HepG2 (cell line): ENCODE data around the gene MAGI1. TPM values are rescaled to one million over a fixed set of nuclear protein-coding genes. Genes with fewer than 3 reads are reported as not detected.
A peak's percentile ranks its signal among the peaks of the same experiment; 100 is the strongest.

ENCODE experiments used
- ATAC-seq: fragments of 200-7000 bp; cut with Tn5 transposase; 3 replicates; pipeline ENCODE4 v1.9.1; 2020; ENCODE audit warnings: mild to moderate bottlenecking, moderate library complexity
- BruUV-seq: library from RNA; stranded (reverse); fragments of 400-500 nt; replicated peaks from 2 replicates; lab custom pipeline; 2021; lab: Mats Ljungman, UMichigan
- CTCF ChIA-PET: fragments of 300-600 bp; formaldehyde crosslinking; extraction: SDS; loops from one replicate; lab custom pipeline; 2021; ENCODE audit warnings: low total read pairs, inconsistent platforms, low intra/inter-chr PET ratio; lab: Yijun Ruan, JAX
- POLR2A ChIA-PET: fragments of 350-600 bp; sonication (Branson Sonifier 250); formaldehyde crosslinking; loops from one replicate; lab custom pipeline; 2020; ENCODE audit warnings: antibody characterized with exemption, inconsistent platforms; lab: Yijun Ruan, JAX
- DNase-seq: peaks from one replicate; pipeline ENCODE4 v3.0.0-alpha.2; 2015; ENCODE audit warnings: low spot score
- FAIRE-seq: peaks from 3 replicates; lab custom pipeline; 2011; peaks lifted over from hg19 to GRCh38; lab: Jason Lieb, UNC
- H2AFZ ChIP-seq: one replicate; pipeline ENCODE4 v1.6.1; 2011; ENCODE audit warnings: low read length, inconsistent platforms
- H3K27ac ChIP-seq: fragments of 300-600 bp; 3 replicates; pipeline ENCODE4 v1.8.0; 2011; ENCODE audit warnings: mixed run types, mild to moderate bottlenecking, mixed read lengths, low read length, inconsistent platforms; ENCODE audit not compliant: insufficient read depth; ENCODE audit errors: extremely low read length
- H3K27me3 ChIP-seq, 2 experiments: fragments of 200-600 bp in 1 of 2; 2 replicates in 1 of 2; 3 replicates in 1 of 2; pipeline versions ENCODE4 v1.6.0 to v1.8.0; 2011; ENCODE audit warnings: low read length in 2 of 2, mild to moderate bottlenecking in 2 of 2, moderate library complexity in 2 of 2, inconsistent platforms in 1 of 2; ENCODE audit not compliant: insufficient read depth in 2 of 2, control insufficient read depth in 1 of 2
- H3K36me3 ChIP-seq, 2 experiments: fragments of 200-600 bp in 1 of 2; replicated peaks in 1 of 2; 2 replicates in 1 of 2; 3 replicates in 1 of 2; pipeline versions ENCODE4 v1.5.1 to v1.8.0; 2011; ENCODE audit warnings: low read length in 2 of 2, inconsistent platforms in 1 of 2; ENCODE audit not compliant: insufficient read depth in 2 of 2, control insufficient read depth in 1 of 2
- H3K4me1 ChIP-seq: 2 replicates; pipeline ENCODE4 v1.5.1; 2012; ENCODE audit warnings: low read length, inconsistent platforms; ENCODE audit not compliant: insufficient read depth
- H3K4me2 ChIP-seq: 2 replicates; pipeline ENCODE4 v1.6.0; 2011; ENCODE audit warnings: low read depth, low read length, inconsistent platforms
- H3K4me3 ChIP-seq, 3 experiments: fragments of 200-600 bp in 1 of 3; sonication (generic), shearing (Covaris generic) in 1 of 3; replicated peaks in 1 of 3; 2 replicates each; pipeline ENCODE4 v1.5.1; 2011 to 2016; ENCODE audit warnings: low read length in 3 of 3, inconsistent platforms in 2 of 3, low read depth in 2 of 3, mild to moderate bottlenecking in 2 of 3, control low read depth in 1 of 3, mixed read lengths in 1 of 3; ENCODE audit not compliant: insufficient read depth in 1 of 3
- H3K79me2 ChIP-seq: one replicate; pipeline ENCODE4 v1.6.1; 2011; ENCODE audit warnings: low read length, inconsistent platforms; ENCODE audit not compliant: insufficient read depth
- H3K9ac ChIP-seq: 2 replicates; pipeline ENCODE4 v1.6.0; 2011; ENCODE audit warnings: mild to moderate bottlenecking, low read depth, low read length, inconsistent platforms; ENCODE audit not compliant: insufficient read depth
- H3K9me3 ChIP-seq: 2 replicates; pipeline ENCODE4 v1.5.1; 2012; ENCODE audit warnings: mild to moderate bottlenecking, low read length
- H4K20me1 ChIP-seq: 2 replicates; pipeline ENCODE4 v1.6.0; 2011; ENCODE audit warnings: inconsistent platforms, mild to moderate bottlenecking, low read length, moderate library complexity; ENCODE audit not compliant: insufficient read depth
- E2F5 ChIP-seq: sonication (generic); formaldehyde crosslinking; conservative IDR thresholded peaks from 2 replicates; pipeline ENCODE4 v1.4.0; 2020; ENCODE audit warnings: missing genetic modification reagents
- ELF3 ChIP-seq: IDR thresholded peaks from 2 replicates; pipeline ENCODE4 v1.6.1; 2016; ENCODE audit warnings: missing genetic modification reagents, missing compliant biosample characterization
- MAFG ChIP-seq: sonication (generic); formaldehyde crosslinking; IDR thresholded peaks from 2 replicates; pipeline ENCODE4 v1.5.1; 2020; ENCODE audit warnings: mild to moderate bottlenecking, missing genetic modification reagents
- PAWR ChIP-seq: sonication (generic); formaldehyde crosslinking; IDR thresholded peaks from 2 replicates; pipeline ENCODE4 v1.4.0; 2020; ENCODE audit warnings: missing genetic modification reagents, mild to moderate bottlenecking, borderline replicate concordance
- RFX1 ChIP-seq: fragments of 450-650 bp; IDR thresholded peaks from 2 replicates; pipeline ENCODE4 v1.6.1; 2017
- STAT5B ChIP-seq: sonication (generic); formaldehyde crosslinking; IDR thresholded peaks from 2 replicates; pipeline ENCODE4 v1.4.0; 2020; ENCODE audit warnings: missing genetic modification reagents
- TP53 ChIP-seq: sonication (generic); formaldehyde crosslinking; conservative IDR thresholded peaks from 2 replicates; pipeline ENCODE4 v1.4.0; 2020; ENCODE audit warnings: missing genetic modification reagents
- ZKSCAN8 ChIP-seq: IDR thresholded peaks from 2 replicates; pipeline ENCODE4 v1.6.1; 2016; ENCODE audit warnings: borderline replicate concordance, missing genetic modification reagents, missing compliant biosample characterization
- ZNF550 ChIP-seq: sonication (generic); formaldehyde crosslinking; IDR thresholded peaks from 2 replicates; pipeline ENCODE4 v1.4.0; 2020; ENCODE audit warnings: mild to moderate bottlenecking, missing genetic modification reagents, borderline replicate concordance
- WGBS: methylation state at CpG from one replicate; pipeline ENCODE4 v1.1.6; 2017; ENCODE audit warnings: low lambda C conversion rate; 5-methylcytosine and 5-hydroxymethylcytosine counted together
- in situ Hi-C: cut with HindIII; loops from 2 replicates; pipeline ENCODE4 v1.10.0; 2017; ENCODE audit warnings: low pct_unique_long_range_greater_than_20kb; ENCODE audit not compliant: extremely low pct_ligation_motif_present
- intact Hi-C: fragments of 100-400 bp; cut with micrococcal nuclease; formaldehyde crosslinking; loops from one replicate; pipeline ENCODE4 v1.10.0; 2022; ENCODE audit not compliant: unreplicated experiment
- polyA plus RNA-seq, 8 experiments: library from polyadenylated mRNA; depleted of rRNA in 3 of 8; stranded (reverse) in 7 of 8; unstranded in 1 of 8; fragments of >200 nt; fragmentation: Illumina TruSeq in 4 of 8; extraction: Trizol in 4 of 8; gene quantifications; 2 replicates each; pipeline versions ENCODE4 v1.2.1 to v1.2.3, GENCODE V29; 2011 to 2016; ENCODE audit warnings: low read depth in 4 of 8, missing spikeins in 1 of 8, mixed read lengths in 1 of 8; ENCODE audit not compliant: insufficient read depth in 1 of 8
- total RNA-seq, 5 experiments: library from RNA; depleted of rRNA; stranded (reverse); fragments of >200 nt; fragmentation: Illumina TruSeq; extraction: Trizol; gene quantifications; 2 replicates each; pipeline ENCODE4 v1.2.3, GENCODE V29; 2016; ENCODE audit warnings: low read depth in 1 of 5
- TF ChIP-seq, protein P1 (sequence below): sonication (generic); formaldehyde crosslinking; IDR thresholded peaks from 2 replicates; pipeline ENCODE4 v1.4.0; 2020; ENCODE audit warnings: missing genetic modification reagents
- TF ChIP-seq, protein P2 (sequence below): IDR thresholded peaks from 2 replicates; pipeline ENCODE4 v1.6.1; 2012; ENCODE audit warnings: low read length, improper control_type of control experiment

Gene MAGI1
- total and polyA plus RNA-seq, 2 of the 13 experiments (the other 11 are each of a cell fraction or from before 2014, with no cell fraction given), result 22.2 to 26.0 TPM

DNA sequence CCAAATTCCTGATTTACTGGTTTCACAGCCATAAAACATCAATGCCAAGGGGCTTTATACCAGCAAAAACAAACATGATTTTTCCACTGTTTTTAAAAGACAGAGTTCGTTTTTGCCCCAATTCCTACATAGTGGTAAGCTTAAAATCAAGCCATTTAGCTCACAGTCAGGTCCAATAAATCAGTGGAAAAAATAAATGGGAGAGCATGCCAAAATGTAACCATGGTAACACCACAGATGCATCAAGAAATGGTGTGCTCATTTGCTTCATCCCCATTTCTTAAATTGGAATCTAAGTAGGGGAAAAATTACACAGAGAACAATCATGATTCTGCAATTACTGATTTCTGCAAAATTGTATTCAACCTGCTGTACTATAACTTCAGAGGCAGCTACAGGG, 418.8 kb downstream of the MAGI1 start:
- Histone ChIP-seq H3K27ac (no peak overlapping the region), H3K27me3 (no peaks in the 10 kb centered on the region), H3K4me3 (no peak overlapping the region), H3K9me3 (no peaks in the 10 kb centered on the region), H4K20me1 (peaks cover 5% of the 10 kb centered on the region; the same call in 1 of the 2 replicates), H2AFZ (no peak overlapping the region), H3K36me3 (peaks cover 0 to 19% of the 10 kb centered on the region in 2 experiments; a peak in 2 of 5 replicates), H3K79me2 (no peaks in the 10 kb centered on the region), H3K9ac (no peak overlapping the region), H3K4me2 (no peak overlapping the region), H3K4me1 (no peaks in the 10 kb centered on the region)
- ATAC-seq, result no peak
- no peak for DNase-seq
- in situ Hi-C loops, result no loop called here
- intact Hi-C loops, result no loop called here
- ChIA-PET CTCF (no interaction called here), POLR2A (no interaction called here)
- WGBS, result 86% methylated on average over 1 of the region's 1 CpG
- no peak for FAIRE-seq
- no TSS peak for BruUV-seq
- TF ChIP-seq PAWR (CRISPR knock-in tag) (no peak), ZKSCAN8 (CRISPR knock-in tag) (no peak), RFX1 (peak; percentile 24; the same call in 1 of the 2 replicates)
- TF ChIP-seq, protein P1, sequence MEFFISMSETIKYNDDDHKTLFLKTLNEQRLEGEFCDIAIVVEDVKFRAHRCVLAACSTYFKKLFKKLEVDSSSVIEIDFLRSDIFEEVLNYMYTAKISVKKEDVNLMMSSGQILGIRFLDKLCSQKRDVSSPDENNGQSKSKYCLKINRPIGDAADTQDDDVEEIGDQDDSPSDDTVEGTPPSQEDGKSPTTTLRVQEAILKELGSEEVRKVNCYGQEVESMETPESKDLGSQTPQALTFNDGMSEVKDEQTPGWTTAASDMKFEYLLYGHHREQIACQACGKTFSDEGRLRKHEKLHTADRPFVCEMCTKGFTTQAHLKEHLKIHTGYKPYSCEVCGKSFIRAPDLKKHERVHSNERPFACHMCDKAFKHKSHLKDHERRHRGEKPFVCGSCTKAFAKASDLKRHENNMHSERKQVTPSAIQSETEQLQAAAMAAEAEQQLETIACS (CRISPR knock-in tag), result no peak
- TF ChIP-seq, all 625 proteins: peak for 1

DNA sequence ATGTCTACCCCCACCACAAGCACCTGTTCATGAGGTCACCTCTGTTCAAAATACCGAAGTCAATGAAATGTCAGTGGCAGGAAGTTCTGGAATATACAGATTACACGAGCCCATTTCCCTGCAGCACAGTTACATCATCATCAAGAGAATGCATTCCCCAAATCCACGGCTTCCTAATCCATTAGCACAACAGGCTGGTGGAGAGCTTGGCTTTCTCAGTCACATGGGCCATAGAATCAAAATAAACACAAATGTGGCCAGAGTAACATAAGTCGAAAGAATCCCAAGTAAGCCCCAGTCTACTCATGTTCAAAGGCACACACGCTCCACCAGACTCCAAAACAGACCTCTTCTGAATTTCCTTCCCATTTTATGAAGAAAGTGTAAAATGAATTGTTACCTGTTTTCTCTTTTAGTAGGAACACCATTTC, 419.3 kb downstream of the MAGI1 start:
- BruUV-seq, result no TSS peak
- POLR2A ChIA-PET, result no interaction called here
- H2AFZ ChIP-seq, result no peak overlapping the region
- TF ChIP-seq ZNF550 (CRISPR knock-in tag), result no peak
- no peak for TF ChIP-seq MAFG (CRISPR knock-in tag)
- TF ChIP-seq STAT5B (CRISPR knock-in tag), result no peak
- TF ChIP-seq, protein P1 (CRISPR knock-in tag), result no peak
- no peak for TF ChIP-seq E2F5 (CRISPR knock-in tag)
- TF ChIP-seq TP53 (CRISPR knock-in tag), result no peak
- TF ChIP-seq, protein P2, sequence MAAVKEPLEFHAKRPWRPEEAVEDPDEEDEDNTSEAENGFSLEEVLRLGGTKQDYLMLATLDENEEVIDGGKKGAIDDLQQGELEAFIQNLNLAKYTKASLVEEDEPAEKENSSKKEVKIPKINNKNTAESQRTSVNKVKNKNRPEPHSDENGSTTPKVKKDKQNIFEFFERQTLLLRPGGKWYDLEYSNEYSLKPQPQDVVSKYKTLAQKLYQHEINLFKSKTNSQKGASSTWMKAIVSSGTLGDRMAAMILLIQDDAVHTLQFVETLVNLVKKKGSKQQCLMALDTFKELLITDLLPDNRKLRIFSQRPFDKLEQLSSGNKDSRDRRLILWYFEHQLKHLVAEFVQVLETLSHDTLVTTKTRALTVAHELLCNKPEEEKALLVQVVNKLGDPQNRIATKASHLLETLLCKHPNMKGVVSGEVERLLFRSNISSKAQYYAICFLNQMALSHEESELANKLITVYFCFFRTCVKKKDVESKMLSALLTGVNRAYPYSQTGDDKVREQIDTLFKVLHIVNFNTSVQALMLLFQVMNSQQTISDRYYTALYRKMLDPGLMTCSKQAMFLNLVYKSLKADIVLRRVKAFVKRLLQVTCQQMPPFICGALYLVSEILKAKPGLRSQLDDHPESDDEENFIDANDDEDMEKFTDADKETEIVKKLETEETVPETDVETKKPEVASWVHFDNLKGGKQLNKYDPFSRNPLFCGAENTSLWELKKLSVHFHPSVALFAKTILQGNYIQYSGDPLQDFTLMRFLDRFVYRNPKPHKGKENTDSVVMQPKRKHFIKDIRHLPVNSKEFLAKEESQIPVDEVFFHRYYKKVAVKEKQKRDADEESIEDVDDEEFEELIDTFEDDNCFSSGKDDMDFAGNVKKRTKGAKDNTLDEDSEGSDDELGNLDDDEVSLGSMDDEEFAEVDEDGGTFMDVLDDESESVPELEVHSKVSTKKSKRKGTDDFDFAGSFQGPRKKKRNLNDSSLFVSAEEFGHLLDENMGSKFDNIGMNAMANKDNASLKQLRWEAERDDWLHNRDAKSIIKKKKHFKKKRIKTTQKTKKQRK, result no peak
- TF ChIP-seq ELF3, result no peak

More for the DNA sequence above, 419.3 kb downstream of the MAGI1 start:
- Histone ChIP-seq H3K4me1 (no peaks in the 10 kb centered on the region), H3K27ac (no peak overlapping the region), H3K36me3 (peaks cover 0 to 19% of the 10 kb centered on the region in 2 experiments; a peak in 2 of 5 replicates), H3K9me3 (no peaks in the 10 kb centered on the region), H3K27me3 (no peaks in the 10 kb centered on the region), H3K79me2 (no peaks in the 10 kb centered on the region), H4K20me1 (peaks cover 5% of the 10 kb centered on the region; the same call in 1 of the 2 replicates), H3K4me3 (no peak overlapping the region), H3K4me2 (no peak overlapping the region), H3K9ac (no peak overlapping the region)
- intact Hi-C loops (no loop called here), in situ Hi-C loops (no loop called here)
- CTCF ChIA-PET, result no interaction called here
- 95% methylated on average over 5 of the region's 5 CpGs for WGBS
- ATAC-seq (no peak), FAIRE-seq (no peak), DNase-seq (no peak)
